HFFc6 (cell line): ENCODE measurements around the gene PDZRN3. TPM values are rescaled to one million over a fixed set of nuclear protein-coding genes. Genes with fewer than 3 reads are reported as not detected.

Source experiments
- DNase-seq: peaks from one replicate; pipeline ENCODE4 v3.0.0-alpha.2; 2018
- H3K27ac Mint-ChIP-seq: 2 replicates; pipeline ENCODE4 v1.8.0; 2020; ENCODE audit warnings: mild to moderate bottlenecking, mixed read lengths
- H3K27me3 Mint-ChIP-seq: 2 replicates; pipeline ENCODE4 v1.8.0; 2021; ENCODE audit warnings: mild to moderate bottlenecking, moderate library complexity, mixed read lengths; ENCODE audit not compliant: insufficient read depth
- H3K36me3 Mint-ChIP-seq: 2 replicates; pipeline ENCODE4 v1.8.0; 2021; ENCODE audit warnings: low read depth, mixed read lengths
- H3K4me1 Mint-ChIP-seq: 2 replicates; pipeline ENCODE4 v1.8.0; 2020; ENCODE audit warnings: low read depth, mixed read lengths
- H3K4me3 Mint-ChIP-seq: 2 replicates; pipeline ENCODE4 v1.8.0; 2020; ENCODE audit warnings: mild to moderate bottlenecking, moderate library complexity, mixed read lengths
- H3K9me3 Mint-ChIP-seq: 2 replicates; pipeline ENCODE4 v1.8.0; 2020; ENCODE audit warnings: mild to moderate bottlenecking, mixed read lengths
- total RNA-seq, 6 experiments: library from RNA; stranded (reverse); fragmentation: NEBNext Ultra II Directional; extraction: Animal tissue kit (Norgen Biotek cat#: 25700); gene quantifications; 2 replicates in 1 of 6; 3 replicates in 5 of 6; pipeline ENCODE4 v1.2.3, GENCODE V29; 2021
- TF ChIP-seq, protein P1 (sequence below): fragments of 200-600 bp; sonication (generic); IDR thresholded peaks from 2 replicates; pipeline ENCODE4 v1.5.0; 2021; ENCODE audit warnings: antibody characterized with exemption, mild to moderate bottlenecking

PDZRN3 gene
- total RNA-seq, 6 experiments from 2014 or later = 15.1 to 18.5 (median 16.7) TPM

DNA sequence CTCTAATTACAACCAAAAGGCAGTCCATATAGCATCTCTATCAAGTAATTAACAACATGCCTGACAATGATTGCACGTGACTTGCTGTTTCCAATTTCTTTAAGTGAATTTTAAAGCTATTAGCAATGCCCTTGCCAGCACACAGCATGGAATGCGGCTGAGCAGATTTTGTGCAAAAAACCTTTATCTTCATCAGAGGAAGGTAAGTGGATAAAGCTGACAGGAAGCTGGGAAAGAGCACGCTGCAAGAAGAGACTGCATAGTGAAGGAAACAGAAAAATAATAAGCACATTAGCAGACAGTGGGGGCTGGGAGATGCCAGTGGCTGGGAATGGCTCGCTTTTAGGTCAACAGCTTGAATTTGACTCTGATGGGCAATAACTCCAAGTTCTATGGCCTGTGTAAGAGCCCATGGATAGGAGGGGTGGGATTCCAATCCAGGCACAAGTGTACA, 138.8 kb downstream of the PDZRN3 start:
- no peaks in the 10 kb centered on the region for H3K9me3 Mint-ChIP-seq
- TF ChIP-seq, protein P1, sequence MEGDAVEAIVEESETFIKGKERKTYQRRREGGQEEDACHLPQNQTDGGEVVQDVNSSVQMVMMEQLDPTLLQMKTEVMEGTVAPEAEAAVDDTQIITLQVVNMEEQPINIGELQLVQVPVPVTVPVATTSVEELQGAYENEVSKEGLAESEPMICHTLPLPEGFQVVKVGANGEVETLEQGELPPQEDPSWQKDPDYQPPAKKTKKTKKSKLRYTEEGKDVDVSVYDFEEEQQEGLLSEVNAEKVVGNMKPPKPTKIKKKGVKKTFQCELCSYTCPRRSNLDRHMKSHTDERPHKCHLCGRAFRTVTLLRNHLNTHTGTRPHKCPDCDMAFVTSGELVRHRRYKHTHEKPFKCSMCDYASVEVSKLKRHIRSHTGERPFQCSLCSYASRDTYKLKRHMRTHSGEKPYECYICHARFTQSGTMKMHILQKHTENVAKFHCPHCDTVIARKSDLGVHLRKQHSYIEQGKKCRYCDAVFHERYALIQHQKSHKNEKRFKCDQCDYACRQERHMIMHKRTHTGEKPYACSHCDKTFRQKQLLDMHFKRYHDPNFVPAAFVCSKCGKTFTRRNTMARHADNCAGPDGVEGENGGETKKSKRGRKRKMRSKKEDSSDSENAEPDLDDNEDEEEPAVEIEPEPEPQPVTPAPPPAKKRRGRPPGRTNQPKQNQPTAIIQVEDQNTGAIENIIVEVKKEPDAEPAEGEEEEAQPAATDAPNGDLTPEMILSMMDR = no peak
- H3K27me3 Mint-ChIP-seq = no peaks in the 10 kb centered on the region
- H3K4me3 Mint-ChIP-seq = peak overlapping the region; percentile 27; the same call in 1 of the 2 replicates
- H3K36me3 Mint-ChIP-seq = no peaks in the 10 kb centered on the region
- DNase-seq = no peak
- peak overlapping the region; percentile 56; the same call in 1 of the 2 replicates for H3K27ac Mint-ChIP-seq
- peaks cover 48% of the 10 kb centered on the region for H3K4me1 Mint-ChIP-seq

DNA sequence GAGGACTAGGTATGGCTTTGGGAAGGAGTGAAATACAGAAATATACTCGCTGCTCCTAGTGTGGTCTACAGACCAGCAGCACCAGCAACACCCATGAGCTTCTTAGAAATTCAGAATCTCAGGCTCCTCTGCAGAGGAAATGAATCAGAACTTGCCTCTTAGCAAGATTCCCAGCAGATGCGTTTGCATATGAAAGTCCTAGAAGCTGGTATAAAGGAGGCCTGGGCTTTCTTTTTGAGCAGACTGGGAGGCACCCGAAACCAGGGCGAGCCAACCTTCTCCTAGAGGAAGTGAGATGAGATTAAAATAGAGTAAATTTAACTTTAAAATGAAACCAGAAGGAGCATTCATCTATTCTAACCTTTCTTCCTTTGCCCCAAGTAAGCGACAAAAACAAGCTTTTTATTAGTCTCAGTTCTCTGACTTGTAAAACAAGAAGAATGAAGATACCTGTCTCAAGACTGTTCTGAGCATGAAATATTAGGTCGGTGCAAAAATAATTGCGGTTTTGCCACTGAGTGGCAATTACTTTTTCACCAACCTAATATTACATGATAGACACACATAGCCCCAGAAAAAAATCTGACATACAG, 140.0 kb downstream of the PDZRN3 start:
- H3K4me1 Mint-ChIP-seq = peaks cover 49% of the 10 kb centered on the region
- H3K36me3 Mint-ChIP-seq = no peaks in the 10 kb centered on the region
- H3K4me3 Mint-ChIP-seq = peak overlapping the region; percentile 76
- no peaks in the 10 kb centered on the region for H3K9me3 Mint-ChIP-seq
- peak overlapping the region; percentile 81 for H3K27ac Mint-ChIP-seq
- TF ChIP-seq, protein P1 = no peak
- DNase-seq = peak; percentile 20
- H3K27me3 Mint-ChIP-seq = no peaks in the 10 kb centered on the region

DNA sequence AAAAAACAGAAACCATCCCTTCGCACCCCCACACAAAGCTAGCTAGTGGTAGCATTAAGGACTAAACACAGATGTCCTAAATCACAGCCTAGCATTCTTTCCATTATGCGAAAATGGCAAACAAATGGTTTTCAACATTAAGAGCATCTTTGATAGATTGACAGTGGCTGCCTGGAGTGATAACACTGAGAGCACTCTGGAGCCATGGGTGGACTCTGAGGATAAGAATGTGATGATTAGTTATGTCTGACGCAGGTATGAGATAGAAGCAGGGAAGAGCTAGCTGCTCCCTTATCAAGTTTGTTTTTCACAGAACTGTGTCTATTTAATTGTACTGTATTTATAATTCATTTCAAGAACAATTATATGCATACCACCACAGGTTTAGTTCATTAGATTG, 142.9 kb downstream of the PDZRN3 start:
- DNase-seq = no peak
- Mint-ChIP-seq H3K9me3 (peaks cover 4% of the 10 kb centered on the region; the same call in 1 of the 2 replicates), H3K27ac (no peak overlapping the region), H3K27me3 (no peaks in the 10 kb centered on the region; the same call in 1 of the 2 replicates), H3K4me3 (no peak overlapping the region), H3K36me3 (peaks cover 4% of the 10 kb centered on the region; the same call in 1 of the 2 replicates), H3K4me1 (peaks cover 49% of the 10 kb centered on the region)
- TF ChIP-seq, protein P1 = no peak

DNA sequence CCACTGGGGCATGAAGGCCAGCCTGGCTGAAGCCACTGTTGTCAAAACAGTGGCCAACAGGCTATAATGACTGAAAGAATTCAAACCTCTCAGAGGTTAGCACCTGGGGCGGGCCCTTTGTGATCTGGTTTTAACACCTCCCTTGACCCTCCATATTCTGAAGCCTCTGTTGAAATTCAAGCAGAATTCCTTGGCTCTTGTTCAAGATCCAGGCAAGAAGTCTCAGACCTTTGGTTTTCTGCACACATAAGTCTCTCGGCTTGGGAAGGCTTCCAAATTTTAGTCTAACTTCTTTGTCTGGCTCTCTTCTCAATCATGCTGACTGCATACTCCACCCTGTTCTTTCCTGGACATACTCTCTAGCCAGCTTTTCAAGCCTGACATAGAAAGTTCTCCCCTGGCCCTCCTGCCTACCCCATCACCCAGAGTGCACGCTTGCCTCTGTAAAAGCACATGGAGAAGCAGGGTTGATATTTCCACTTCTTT, 144.5 kb downstream of the PDZRN3 start:
- Mint-ChIP-seq H3K4me3 (no peak overlapping the region), H3K27me3 (no peaks in the 10 kb centered on the region; the same call in 1 of the 2 replicates), H3K4me1 (peaks cover 32% of the 10 kb centered on the region), H3K36me3 (peaks cover 4% of the 10 kb centered on the region; the same call in 1 of the 2 replicates), H3K27ac (no peak overlapping the region), H3K9me3 (peaks cover 4% of the 10 kb centered on the region; the same call in 1 of the 2 replicates)
- no peak for DNase-seq
- TF ChIP-seq, protein P1 = no peak

DNA sequence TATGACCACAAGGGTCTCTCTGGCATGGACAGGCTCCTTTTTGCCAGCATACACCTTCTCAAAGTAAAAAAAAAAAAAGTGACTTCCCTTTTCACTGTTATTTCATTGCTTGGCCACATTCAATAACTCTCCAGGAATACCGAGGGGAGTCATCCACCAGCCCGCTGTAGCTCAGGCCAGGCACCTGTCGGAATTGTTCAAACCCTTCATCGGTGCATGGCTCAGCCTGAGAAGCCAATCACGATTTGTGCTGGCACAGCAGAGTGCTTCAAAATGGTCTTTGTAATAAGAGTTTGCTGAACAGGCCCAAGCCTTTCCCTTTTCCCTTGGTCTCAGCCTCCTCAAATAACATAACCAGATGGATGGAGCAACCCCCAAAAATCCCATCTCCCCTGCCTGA, 145.4 kb downstream of the PDZRN3 start:
- H3K27ac Mint-ChIP-seq = no peak overlapping the region
- no peak for DNase-seq
- peaks cover 4% of the 10 kb centered on the region; the same call in 1 of the 2 replicates for H3K36me3 Mint-ChIP-seq
- no peaks in the 10 kb centered on the region; the same call in 1 of the 2 replicates for H3K27me3 Mint-ChIP-seq
- H3K9me3 Mint-ChIP-seq = peaks cover 4% of the 10 kb centered on the region; the same call in 1 of the 2 replicates
- peaks cover 23% of the 10 kb centered on the region for H3K4me1 Mint-ChIP-seq
- TF ChIP-seq, protein P1 = no peak
- H3K4me3 Mint-ChIP-seq = no peak overlapping the region
